Gastroesophageal sphincter (tissue), 4 donors: Measurements from ENCODE around the gene INSR. TPM values are rescaled to one million over a fixed set of nuclear protein-coding genes. Genes with fewer than 3 reads are reported as not detected.

Source experiments
- ATAC-seq: fragments of 150-250 bp; one replicate; pipeline ENCODE4 v1.9.1; 2016; ENCODE audit warnings: mild to moderate bottlenecking, moderate library complexity
- H3K27ac ChIP-seq, 4 donors: fragments of 200-600 bp; sonication (generic) in 3 of 4; 1 replicate in 3 of 4; 2 replicates in 1 of 4; pipeline ENCODE4 v1.5.1; 2016 to 2019
- H3K27me3 ChIP-seq: fragments of 200-600 bp; sonication (generic); one replicate; pipeline ENCODE4 v1.5.1; 2019
- H3K36me3 ChIP-seq, 2 donors: fragments of 200-600 bp; sonication (generic); one replicate each; pipeline ENCODE4 v1.5.1; 2019; ENCODE audit warnings: control low read depth in 1 of 2
- H3K4me1 ChIP-seq, 3 donors: fragments of 200-600 bp; sonication (generic); 1 replicate in 2 of 3; 2 replicates in 1 of 3; pipeline ENCODE4 v1.5.1; 2016 to 2019; ENCODE audit warnings: control low read depth in 2 of 3
- H3K4me3 ChIP-seq, 2 donors: fragments of 200-600 bp; sonication (generic); one replicate each; pipeline ENCODE4 v1.5.1; 2019; ENCODE audit warnings: mild to moderate bottlenecking in 1 of 2, moderate library complexity in 1 of 2
- H3K9me3 ChIP-seq, 3 donors: fragments of 200-600 bp; sonication (generic); one replicate each; pipeline ENCODE4 v1.5.1; 2017 to 2019; ENCODE audit warnings: control low read depth in 2 of 3
- CTCF ChIP-seq, 4 experiments: fragments of 200-600 bp in 2 of 4; fragments of 450-650 bp in 2 of 4; sonication (generic) in 1 of 4; IDR thresholded peaks; one replicate each; pipeline ENCODE4 v1.5.1; 2017 to 2019; ENCODE audit warnings: antibody characterized with exemption in 4 of 4, mild to moderate bottlenecking in 2 of 4, moderate library complexity in 2 of 4
- EP300 ChIP-seq: sonication (generic); formaldehyde crosslinking; IDR thresholded peaks from one replicate; pipeline ENCODE4 v1.6.1; 2017; ENCODE audit warnings: antibody characterized with exemption, mild to moderate bottlenecking
- POLR2A ChIP-seq, 2 donors: fragments of 450-650 bp; IDR thresholded peaks; one replicate each; pipeline ENCODE4 v1.6.1; 2017; ENCODE audit warnings: antibody characterized with exemption in 2 of 2, mild to moderate bottlenecking in 2 of 2, moderate library complexity in 1 of 2
- POLR2AphosphoS5 ChIP-seq: sonication (generic); formaldehyde crosslinking; IDR thresholded peaks from one replicate; pipeline ENCODE4 v1.6.1; 2017; ENCODE audit warnings: antibody characterized with exemption
- WGBS, 2 donors: methylation state at CpG; one replicate each; pipeline ENCODE4 v1.1.5; 2018; ENCODE audit warnings: low coverage in 1 of 2; 5-methylcytosine and 5-hydroxymethylcytosine counted together
- total RNA-seq, 4 donors: library from RNA; depleted of rRNA; stranded (reverse); fragments of >200 nt; gene quantifications; one replicate each; pipeline ENCODE4 v1.1.0, GENCODE V29; 2016

Gene INSR
- total RNA-seq, 4 donors from 2014 or later: 67.6 to 95.6 (median 81.2) TPM

GRCh38 chr19:7187605-7188339 lies 106.4 kb downstream of the INSR start:
- peak; percentile 22 for ATAC-seq
- Histone ChIP-seq H3K9me3 (no peaks in the 10 kb centered on the region), H3K36me3 (peaks cover 0 to 13% of the 10 kb centered on the region in 2 donors), H3K27me3 (no peaks in the 10 kb centered on the region), H3K4me1 (peaks cover 0 to 28% (median 4%) of the 10 kb centered on the region in 3 donors), H3K4me3 (no peak overlapping the region), H3K27ac (no peak overlapping the region)
- no peak for TF ChIP-seq POLR2AphosphoS5
- no peak for TF ChIP-seq EP300
- TF ChIP-seq POLR2A (IDR thresholded peaks at IDR 0.05): no peak
- no peak for TF ChIP-seq CTCF (IDR thresholded peaks at IDR 0.05)
- WGBS, 2 donors: 71% methylated on average over 5 of the region's 10 CpGs; no CpG with 5 or more reads in 1 of the 2 donors

- H3K27me3 ChIP-seq: no peaks in the 10 kb centered on the region
- peak overlapping the region in 3 of 4 donors; percentile 53 to 80 (median 73) for H3K27ac ChIP-seq
- H3K9me3 ChIP-seq: no peaks in the 10 kb centered on the region
- peaks cover 0 to 13% of the 10 kb centered on the region in 2 donors for H3K36me3 ChIP-seq
- 79 to 87% methylated on average over 5 of the region's 5 CpGs for WGBS, 2 donors
- TF ChIP-seq EP300 (no peak), CTCF (IDR thresholded peaks at IDR 0.05) (no peak), POLR2A (IDR thresholded peaks at IDR 0.05) (no peak)
- ATAC-seq: no peak
- peaks cover 0 to 57% (median 19%) of the 10 kb centered on the region in 3 donors for H3K4me1 ChIP-seq
- H3K4me3 ChIP-seq: no peak overlapping the region
Measured at GRCh38 chr19:7182489-7182888, 111.7 kb downstream of the INSR start.

GRCh38 chr19:7179917-7180306 lies 114.3 kb downstream of the INSR start:
- Histone ChIP-seq H3K9me3 (no peaks in the 10 kb centered on the region), H3K4me1 (peaks cover 0 to 58% (median 19%) of the 10 kb centered on the region in 3 donors), H3K4me3 (no peak overlapping the region), H3K36me3 (peaks cover 0 to 24% of the 10 kb centered on the region in 2 donors), H3K27me3 (no peaks in the 10 kb centered on the region), H3K27ac (peak overlapping the region in 2 of 4 donors; percentile 48 to 59)
- no peak for ATAC-seq
- TF ChIP-seq POLR2AphosphoS5: no peak
- no peak for TF ChIP-seq POLR2A (IDR thresholded peaks at IDR 0.05)
- TF ChIP-seq CTCF (IDR thresholded peaks at IDR 0.05): no peak
- TF ChIP-seq EP300: no peak
- 100% methylated on average over 1 of the region's 3 CpGs for WGBS, 2 donors

GRCh38 chr19:7177926-7178325 lies 116.3 kb downstream of the INSR start:
- WGBS, 2 donors: 31 to 35% methylated on average over 3 to 5 of the region's 7 CpGs

More at GRCh38 chr19:7177926-7178325, 116.3 kb downstream of the INSR start:
- no peaks in the 10 kb centered on the region for H3K9me3 ChIP-seq
- peak overlapping the region in 3 of 4 donors; percentile 24 to 64 (median 59) for H3K27ac ChIP-seq
- peaks cover 0 to 45% (median 15%) of the 10 kb centered on the region in 3 donors for H3K4me1 ChIP-seq
- no peaks in the 10 kb centered on the region for H3K27me3 ChIP-seq
- no peak overlapping the region for H3K4me3 ChIP-seq
- H3K36me3 ChIP-seq: peaks cover 0 to 30% of the 10 kb centered on the region in 2 donors
- TF ChIP-seq POLR2AphosphoS5 (no peak), CTCF (IDR thresholded peaks at IDR 0.05) (no peak), EP300 (no peak), POLR2A (IDR thresholded peaks at IDR 0.05) (no peak)
- peak; percentile 54 for ATAC-seq
